Mucosa of descending colon (tissue), 3 donors: ENCODE results near the gene GABBR2. TPM values are rescaled to one million over a fixed set of nuclear protein-coding genes. Genes with fewer than 3 reads are reported as not detected.
"Not testable (repeated sequence)": the region's sequence is repeated elsewhere in the genome, so short reads cannot be mapped to it uniquely, and the experiment has no call there.

ENCODE experiments used
- ATAC-seq: fragments of 200-7000 bp; cut with Tn5 transposase; one replicate; pipeline ENCODE4 v1.9.1; 2020; ENCODE audit warnings: mild to moderate bottlenecking, moderate library complexity
- DNase-seq, 3 donors: peaks; one replicate each; pipeline ENCODE4 v3.0.0-alpha.2; 2020
- H3K36me3 ChIP-seq: fragments of 200-600 bp; one replicate; pipeline ENCODE4 v1.8.0; 2021; ENCODE audit warnings: low read depth, mild to moderate bottlenecking
- H3K4me1 ChIP-seq: fragments of 200-600 bp; one replicate; pipeline ENCODE4 v1.8.0; 2021; ENCODE audit warnings: low read depth, mild to moderate bottlenecking
- H3K4me3 ChIP-seq: fragments of 200-600 bp; one replicate; pipeline ENCODE4 v1.8.0; 2021; ENCODE audit warnings: mild to moderate bottlenecking
- H3K9me3 ChIP-seq: fragments of 200-600 bp; one replicate; pipeline ENCODE4 v1.8.0; 2021; ENCODE audit warnings: mild to moderate bottlenecking
- intact Hi-C, 2 donors: fragments of 100-400 bp; cut with DNase I in 1 of 2; cut with micrococcal nuclease in 1 of 2; formaldehyde crosslinking; loops; one replicate each; pipeline versions ENCODE4 v1.11.0 to v1.11.1; 2022; cut with DNase I, micrococcal nuclease
- total RNA-seq, 3 donors: library from RNA; stranded (reverse); fragmentation: NEBNext Ultra II Directional in 2 of 3; extraction: Animal tissue kit (Norgen Biotek cat#: 25700) in 2 of 3; gene quantifications; one replicate each; pipeline versions ENCODE4 v1.2.1 to v1.2.4, GENCODE V29; 2021 to 2023
- TF ChIP-seq, protein P1 (sequence below): fragments of 200-600 bp; IDR thresholded peaks from one replicate; pipeline ENCODE4 v1.8.0; 2022; ENCODE audit warnings: antibody characterized with exemption, mild to moderate bottlenecking
- donor health status: DM: no; HTN: no; CAD: no; lungs with moderate emphysema.
- donor health status: DM: no; HTN: no; CAD: no.
- donor health status: DM: no; HTN: yes; CAD: no.

Gene GABBR2
- total RNA-seq, 3 donors from 2014 or later, result 0.35 TPM; not detected in 2

DNA sequence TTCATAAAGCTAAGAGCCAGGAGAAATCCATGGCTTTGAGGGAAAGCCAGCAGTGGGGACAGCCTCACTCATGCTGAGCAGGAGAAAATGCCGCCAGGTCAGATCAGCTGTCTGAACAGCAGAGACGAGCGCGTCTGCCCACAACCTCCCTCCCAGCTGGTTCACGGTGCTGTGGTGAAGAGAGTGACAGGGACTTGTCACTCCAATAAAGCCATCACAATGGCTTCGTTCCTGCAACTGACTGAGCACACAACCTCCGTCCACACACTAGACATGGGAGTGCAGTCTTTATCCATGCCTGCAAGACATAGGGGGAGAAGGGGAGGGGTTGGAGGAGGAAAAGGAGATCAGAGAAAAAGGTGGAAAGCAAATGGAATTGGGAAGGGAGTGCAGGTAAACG lies 206.9 kb downstream of the GABBR2 start:
- no peaks in the 10 kb centered on the region for H3K9me3 ChIP-seq
- intact Hi-C loops, result no loop called here

DNA sequence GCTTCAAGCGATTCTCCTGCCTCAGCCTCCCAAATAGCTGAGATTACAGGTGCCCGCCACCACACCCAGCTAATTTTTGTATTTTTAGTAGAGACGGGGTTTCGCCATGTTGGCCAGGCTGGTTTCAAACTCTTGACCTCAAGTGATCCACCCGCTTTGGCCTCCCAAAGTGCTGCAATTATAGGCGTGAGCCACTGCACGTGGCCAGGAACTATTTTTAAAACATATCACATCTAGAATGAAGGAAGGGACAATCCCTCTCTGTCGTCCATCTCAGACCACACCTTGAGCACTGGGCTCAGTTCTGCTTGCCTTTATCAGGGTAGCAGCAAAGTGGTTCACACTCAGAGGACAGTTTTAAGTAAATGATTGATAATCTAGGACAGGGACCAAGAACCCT lies 207.5 kb downstream of the GABBR2 start:
- H3K4me3 ChIP-seq, H3K9me3 ChIP-seq, intact Hi-C loops, ATAC-seq, H3K36me3 ChIP-seq, DNase-seq, H3K4me1 ChIP-seq: not testable (repeated sequence)

More for the DNA sequence above, 206.9 kb downstream of the GABBR2 start:
- Histone ChIP-seq H3K4me3 (no peak overlapping the region), H3K4me1 (no peaks in the 10 kb centered on the region), H3K36me3 (no peaks in the 10 kb centered on the region)
- TF ChIP-seq, protein P1, sequence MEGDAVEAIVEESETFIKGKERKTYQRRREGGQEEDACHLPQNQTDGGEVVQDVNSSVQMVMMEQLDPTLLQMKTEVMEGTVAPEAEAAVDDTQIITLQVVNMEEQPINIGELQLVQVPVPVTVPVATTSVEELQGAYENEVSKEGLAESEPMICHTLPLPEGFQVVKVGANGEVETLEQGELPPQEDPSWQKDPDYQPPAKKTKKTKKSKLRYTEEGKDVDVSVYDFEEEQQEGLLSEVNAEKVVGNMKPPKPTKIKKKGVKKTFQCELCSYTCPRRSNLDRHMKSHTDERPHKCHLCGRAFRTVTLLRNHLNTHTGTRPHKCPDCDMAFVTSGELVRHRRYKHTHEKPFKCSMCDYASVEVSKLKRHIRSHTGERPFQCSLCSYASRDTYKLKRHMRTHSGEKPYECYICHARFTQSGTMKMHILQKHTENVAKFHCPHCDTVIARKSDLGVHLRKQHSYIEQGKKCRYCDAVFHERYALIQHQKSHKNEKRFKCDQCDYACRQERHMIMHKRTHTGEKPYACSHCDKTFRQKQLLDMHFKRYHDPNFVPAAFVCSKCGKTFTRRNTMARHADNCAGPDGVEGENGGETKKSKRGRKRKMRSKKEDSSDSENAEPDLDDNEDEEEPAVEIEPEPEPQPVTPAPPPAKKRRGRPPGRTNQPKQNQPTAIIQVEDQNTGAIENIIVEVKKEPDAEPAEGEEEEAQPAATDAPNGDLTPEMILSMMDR, result no peak
- no peak for DNase-seq
- ATAC-seq, result no peak

DNA sequence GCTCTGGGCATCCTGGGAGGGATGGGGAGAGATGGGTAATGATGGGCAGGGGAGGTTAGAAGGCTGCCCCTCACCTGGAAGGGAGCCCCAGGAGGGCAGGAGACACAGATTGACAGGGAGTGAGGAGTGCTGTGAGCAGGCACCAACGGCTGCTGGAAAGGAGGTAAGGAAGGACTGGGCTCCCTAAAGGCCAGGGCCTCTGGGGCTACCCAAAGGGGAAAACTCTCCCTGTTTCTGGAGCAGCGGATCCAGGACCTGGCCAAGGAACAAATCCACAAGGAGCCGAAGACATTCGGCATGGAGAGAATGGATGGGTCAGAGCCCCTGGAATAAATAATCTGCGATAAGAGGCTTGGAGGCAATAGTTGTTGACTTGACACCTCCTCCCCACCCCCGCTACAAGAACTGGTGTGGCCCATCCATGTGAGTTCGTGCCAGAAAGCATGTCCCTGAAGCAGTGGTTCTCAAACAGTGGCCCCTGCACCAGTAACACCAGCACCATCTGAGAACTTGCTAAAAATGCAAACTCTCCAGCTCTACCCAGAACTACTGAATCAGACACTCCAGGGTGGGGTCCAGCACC lies 208.3 kb downstream of the GABBR2 start:
- Histone ChIP-seq H3K9me3 (no peaks in the 10 kb centered on the region), H3K36me3 (no peaks in the 10 kb centered on the region), H3K4me1 (no peaks in the 10 kb centered on the region), H3K4me3 (no peak overlapping the region)
- intact Hi-C loops, result no loop called here
- ATAC-seq (no peak), DNase-seq (no peak)
- TF ChIP-seq, protein P1, result no peak

DNA sequence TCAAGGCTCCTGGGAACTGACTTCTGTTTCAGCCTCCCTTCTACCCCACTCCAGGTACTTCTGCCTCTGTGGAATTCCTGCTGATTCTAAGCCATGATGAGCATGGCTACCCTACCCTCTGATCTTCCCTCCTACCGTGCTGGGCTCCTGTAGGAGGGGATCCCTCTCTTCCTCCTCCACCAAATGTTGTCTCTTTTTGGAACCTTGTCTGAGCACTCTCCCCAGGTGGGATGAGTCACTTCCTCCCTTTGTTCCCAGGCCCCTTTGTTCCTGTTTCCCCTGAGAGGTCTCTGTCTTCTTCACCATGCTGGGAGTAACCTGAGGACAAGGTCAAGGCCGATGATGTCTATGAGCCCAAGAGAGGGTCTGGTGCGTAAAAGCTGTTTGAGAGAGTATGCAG lies 213.2 kb downstream of the GABBR2 start:
- intact Hi-C loops, result no loop called here
- ATAC-seq, result no peak
- TF ChIP-seq, protein P1, result no peak

DNA sequence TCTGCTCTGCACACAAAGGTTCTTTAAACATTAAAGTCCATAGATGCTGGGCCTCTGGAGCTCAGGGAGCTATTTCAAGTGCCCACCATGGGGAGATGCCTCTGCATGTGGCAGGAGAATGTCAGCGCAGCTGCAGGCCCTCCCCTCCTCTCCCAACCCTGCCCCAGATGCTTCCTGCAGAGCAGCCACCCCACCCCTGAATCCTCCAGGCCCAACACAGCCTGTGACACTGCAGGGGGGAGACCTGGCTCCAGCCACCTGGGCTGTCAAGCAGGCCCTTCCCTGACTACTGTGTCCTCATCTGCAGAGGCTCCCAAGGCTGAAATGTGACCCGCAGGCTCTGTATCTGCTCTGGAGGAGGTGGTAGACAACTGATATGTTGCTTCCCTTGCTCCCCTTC lies 213.9 kb downstream of the GABBR2 start:
- Histone ChIP-seq H3K9me3 (no peaks in the 10 kb centered on the region), H3K36me3 (no peaks in the 10 kb centered on the region), H3K4me3 (no peak overlapping the region), H3K4me1 (no peaks in the 10 kb centered on the region)
- TF ChIP-seq, protein P1, result no peak
- ATAC-seq (no peak), DNase-seq (no peak)
- intact Hi-C loops, result no loop called here

More for the DNA sequence above, 213.2 kb downstream of the GABBR2 start:
- H3K4me3 ChIP-seq, result no peak overlapping the region
- no peaks in the 10 kb centered on the region for H3K36me3 ChIP-seq
- no peaks in the 10 kb centered on the region for H3K9me3 ChIP-seq
- DNase-seq, result no peak
- H3K4me1 ChIP-seq, result no peaks in the 10 kb centered on the region

DNA sequence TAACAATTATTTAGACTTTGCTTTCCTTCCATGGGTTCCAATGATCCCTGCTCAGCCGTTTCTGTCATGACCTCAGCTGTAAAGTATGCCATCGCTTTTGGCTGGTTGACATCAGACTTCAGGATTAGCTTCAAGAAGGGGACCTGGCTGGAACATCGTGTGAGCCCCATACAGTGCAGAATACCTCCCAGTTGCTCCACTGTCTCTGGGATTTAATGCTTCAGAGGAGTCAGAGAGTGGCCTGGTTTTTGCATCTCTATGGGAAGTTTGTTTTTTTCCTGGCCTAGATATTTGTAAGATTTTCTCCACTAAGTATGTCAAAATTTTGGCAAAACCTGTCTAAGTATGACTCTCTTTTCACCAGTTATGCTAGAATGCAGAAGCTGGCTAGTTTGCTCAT lies 216.9 kb downstream of the GABBR2 start:
- ATAC-seq, result no peak
- Histone ChIP-seq H3K36me3 (no peaks in the 10 kb centered on the region), H3K9me3 (no peaks in the 10 kb centered on the region), H3K4me1 (no peaks in the 10 kb centered on the region), H3K4me3 (no peak overlapping the region)
- TF ChIP-seq, protein P1, result no peak
- intact Hi-C loops, result no loop called here
- DNase-seq, result no peak
